ENCODE measurements around the gene OR1D2. TPM values are rescaled to one million over a fixed set of nuclear protein-coding genes. Genes with fewer than 3 reads are reported as not detected.

OR1D2 gene
- total RNA-seq, 1 experiment from 2014 or later = not detected

DNA sequence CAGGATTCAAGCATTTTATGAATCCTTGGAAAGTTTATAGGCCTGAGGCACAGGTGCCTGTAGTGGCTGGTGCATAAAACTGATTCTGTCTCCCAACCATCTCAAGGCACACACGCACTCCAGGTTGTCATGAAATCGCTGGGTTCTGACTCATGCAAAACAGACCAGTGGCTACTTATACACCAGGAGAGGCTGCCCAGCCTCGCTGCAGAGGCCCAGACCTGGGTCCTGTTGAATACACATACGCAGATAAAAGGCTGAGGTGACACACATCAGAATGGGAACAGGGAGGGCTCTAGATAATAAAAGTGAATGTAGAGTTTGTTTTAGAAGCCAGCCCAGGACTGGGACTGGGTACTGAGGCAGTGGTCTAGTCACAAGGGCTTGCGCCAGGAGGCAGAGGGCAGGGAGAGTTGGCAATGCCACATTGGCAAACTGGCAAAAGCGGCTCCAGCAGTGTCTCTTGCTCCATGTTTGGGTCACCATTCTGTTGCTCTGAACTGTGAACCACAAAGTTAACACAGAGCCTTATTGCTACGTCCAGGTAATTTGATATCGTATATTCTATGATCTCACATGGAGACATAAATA, 54.4 kb downstream of the OR1D2 start:
- Histone ChIP-seq H2AK5ac (ENCODE audit: insufficient read length, low read length) (no peak overlapping the region), H4K8ac (replicated peaks; ENCODE audit: insufficient read length, low read depth, low read length) (no peak overlapping the region), H2BK5ac (ENCODE audit: insufficient read length, low read length) (no peak overlapping the region), H4K91ac (ENCODE audit: insufficient read length, low read depth, low read length) (no peak overlapping the region), H2BK20ac (ENCODE audit: low read depth, low read length, poor library complexity, severe bottlenecking) (no peak overlapping the region), H3K4ac (ENCODE audit: low read depth, low read length) (no peak overlapping the region), H3K9ac (ENCODE audit: extremely low read depth, insufficient read length, low read length) (no peak overlapping the region), H3K14ac (ENCODE audit: insufficient read depth, low read length) (no peak overlapping the region), H2BK12ac (ENCODE audit: insufficient read length, low read depth, low read length) (no peak overlapping the region), H2BK15ac (ENCODE audit: low read depth, low read length) (no peak overlapping the region), H3K27me3 (ENCODE audit: insufficient read depth, low read length) (no peaks in the 10 kb centered on the region), H2AFZ (ENCODE audit: low read length) (no peak overlapping the region), H3K4me2 (ENCODE audit: insufficient read depth, insufficient read length, low read length) (peak overlapping the region; percentile 54), H2BK120ac (ENCODE audit: low read depth, low read length, poor library complexity, severe bottlenecking) (no peak overlapping the region), H3K79me1 (ENCODE audit: insufficient read depth, low read depth, low read length, poor library complexity, severe bottlenecking) (no peaks in the 10 kb centered on the region), H4K5ac (ENCODE audit: insufficient read length, low read depth, low read length) (no peak overlapping the region), H3K18ac (ENCODE audit: insufficient read length, low read depth, low read length) (no peak overlapping the region), H3K27ac (ENCODE audit: insufficient read length, low read depth, low read length) (no peak overlapping the region), H3K79me2 (ENCODE audit: insufficient read depth, low read length) (no peaks in the 10 kb centered on the region), H3K23ac (ENCODE audit: insufficient read length, low read depth, low read length) (no peak overlapping the region), H3K56ac (ENCODE audit: insufficient read length, low read depth, low read length) (no peak overlapping the region), H4K20me1 (ENCODE audit: control insufficient read depth, insufficient read depth, insufficient read length) (no peaks in the 10 kb centered on the region), H3K4me1 (ENCODE audit: insufficient read depth, low read length) (no peaks in the 10 kb centered on the region), H3K9me3 (ENCODE audit: control insufficient read depth, low read depth, low read length) (no peaks in the 10 kb centered on the region), H3K23me2 (ENCODE audit: insufficient read length, low read depth, low read length, poor library complexity, severe bottlenecking) (no peaks in the 10 kb centered on the region), H3T11ph (ENCODE audit: low read length) (no peak overlapping the region)
- Mint-ChIP-seq H3K4me1 (peaks cover 4 to 8% of the 10 kb centered on the region in 2 experiments; a peak in 2 of 4 replicates), H3K27me3 (ENCODE audit: low read depth) (peaks cover 7% of the 10 kb centered on the region; the same call in 1 of the 2 replicates), H3K36me3 (ENCODE audit: insufficient read depth in 1 of 3, low read depth in 3 of 3) (no peaks in the 10 kb centered on the region), H3K27ac (no peak overlapping the region), H3K9me3 (peaks cover 6 to 7% of the 10 kb centered on the region in 2 experiments; a peak in 3 of 5 replicates), H3K4me3 (peak overlapping the region; percentile 87 to 88; a peak in 4 of 5 replicates)
- TF ChIP-seq, protein P1, sequence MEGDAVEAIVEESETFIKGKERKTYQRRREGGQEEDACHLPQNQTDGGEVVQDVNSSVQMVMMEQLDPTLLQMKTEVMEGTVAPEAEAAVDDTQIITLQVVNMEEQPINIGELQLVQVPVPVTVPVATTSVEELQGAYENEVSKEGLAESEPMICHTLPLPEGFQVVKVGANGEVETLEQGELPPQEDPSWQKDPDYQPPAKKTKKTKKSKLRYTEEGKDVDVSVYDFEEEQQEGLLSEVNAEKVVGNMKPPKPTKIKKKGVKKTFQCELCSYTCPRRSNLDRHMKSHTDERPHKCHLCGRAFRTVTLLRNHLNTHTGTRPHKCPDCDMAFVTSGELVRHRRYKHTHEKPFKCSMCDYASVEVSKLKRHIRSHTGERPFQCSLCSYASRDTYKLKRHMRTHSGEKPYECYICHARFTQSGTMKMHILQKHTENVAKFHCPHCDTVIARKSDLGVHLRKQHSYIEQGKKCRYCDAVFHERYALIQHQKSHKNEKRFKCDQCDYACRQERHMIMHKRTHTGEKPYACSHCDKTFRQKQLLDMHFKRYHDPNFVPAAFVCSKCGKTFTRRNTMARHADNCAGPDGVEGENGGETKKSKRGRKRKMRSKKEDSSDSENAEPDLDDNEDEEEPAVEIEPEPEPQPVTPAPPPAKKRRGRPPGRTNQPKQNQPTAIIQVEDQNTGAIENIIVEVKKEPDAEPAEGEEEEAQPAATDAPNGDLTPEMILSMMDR (conservative IDR thresholded peaks at IDR 0.05) = no peak
- WGBS (ENCODE audit: extremely low coverage, insufficient read length, low lambda C conversion rate) = no CpG with 5 or more reads among the region's 8 CpGs
- peak; percentile 28 for DNase-seq
